SK-N-SH (cell line): ENCODE data around the gene GREM2. TPM values are rescaled to one million over a fixed set of nuclear protein-coding genes. Genes with fewer than 3 reads are reported as not detected.

Experiments used
- CTCF ChIA-PET: fragments of 300-600, 350-600 bp; formaldehyde crosslinking; extraction: SDS; loops from one replicate; lab custom pipeline; 2021; lab: Yijun Ruan, JAX
- POLR2A ChIA-PET: fragments of 350-600 bp; sonication (Branson Sonifier 250); formaldehyde crosslinking; extraction: SDS; loops from one replicate; lab custom pipeline; 2020; ENCODE audit warnings: antibody characterized with exemption, inconsistent platforms; lab: Yijun Ruan, JAX
- DNase-seq: peaks from one replicate; pipeline ENCODE4 v3.0.0; 2012
- H2AFZ ChIP-seq: fragments of 200-600 bp; sonication (generic); 2 replicates; pipeline ENCODE4 v1.8.1; 2016; ENCODE audit warnings: antibody characterized with exemption, mild to moderate bottlenecking, low read depth
- H3F3A ChIP-seq: fragments of 200-600 bp; sonication (generic); replicated peaks from 2 replicates; pipeline ENCODE3; 2016; ENCODE audit warnings: antibody characterized with exemption, mild to moderate bottlenecking; ENCODE audit not compliant: insufficient read depth
- H3K27ac ChIP-seq, 2 experiments: fragments of 200-500 bp in 1 of 2; fragments of 200-600 bp in 1 of 2; sonication (Bioruptor generic) in 1 of 2; sonication (generic), shearing (Covaris generic) in 1 of 2; 2 replicates each; pipeline versions ENCODE4 v1.5.1 to v1.6.1; 2014 to 2016; ENCODE audit warnings: low read depth in 2 of 2, inconsistent platforms in 1 of 2, low read length in 1 of 2, mild to moderate bottlenecking in 1 of 2, mixed read lengths in 1 of 2
- H3K27me3 ChIP-seq: fragments of 200-600 bp; sonication (generic), shearing (Covaris generic); 2 replicates; pipeline ENCODE4 v1.6.1; 2016; ENCODE audit warnings: mixed run types; ENCODE audit not compliant: insufficient read depth
- H3K36me3 ChIP-seq, 2 experiments: fragments of 200-500 bp in 1 of 2; fragments of 200-600 bp in 1 of 2; sonication (Bioruptor generic) in 1 of 2; sonication (generic) in 1 of 2; replicated peaks in 1 of 2; 2 replicates each; pipeline versions ENCODE3 to v1.5.1; 2014 to 2016; ENCODE audit warnings: low read length in 1 of 2, mild to moderate bottlenecking in 1 of 2; ENCODE audit not compliant: insufficient read depth in 2 of 2, control insufficient read depth in 1 of 2
- H3K4me1 ChIP-seq, 2 experiments: fragments of 200-500 bp in 1 of 2; fragments of 200-600 bp in 1 of 2; sonication (Bioruptor generic) in 1 of 2; sonication (generic), shearing (Covaris generic) in 1 of 2; 2 replicates each; pipeline versions ENCODE4 v1.5.1 to v1.6.1; 2014 to 2016; ENCODE audit warnings: low read depth in 1 of 2, low read length in 1 of 2, mixed run types in 1 of 2; ENCODE audit not compliant: insufficient read depth in 2 of 2, control insufficient read depth in 1 of 2
- H3K4me2 ChIP-seq: fragments of 200-600 bp; sonication (generic), shearing (Covaris generic); 2 replicates; pipeline ENCODE4 v1.6.1; 2017; ENCODE audit warnings: mixed run types
- H3K4me3 ChIP-seq, 2 experiments: fragments of 200-500 bp in 1 of 2; fragments of 200-600 bp in 1 of 2; sonication (Bioruptor generic) in 1 of 2; sonication (generic), shearing (Covaris generic) in 1 of 2; 2 replicates each; pipeline versions ENCODE4 v1.5.1 to v1.8.1; 2014 to 2016; ENCODE audit warnings: low read depth in 2 of 2, inconsistent platforms in 1 of 2, low read length in 1 of 2, mild to moderate bottlenecking in 1 of 2, mixed read lengths in 1 of 2, moderate library complexity in 1 of 2
- H3K79me2 ChIP-seq: fragments of 200-600 bp; sonication (generic); 2 replicates; pipeline ENCODE4 v1.8.1; 2017; ENCODE audit warnings: mild to moderate bottlenecking; ENCODE audit not compliant: insufficient read depth
- H3K9ac ChIP-seq: fragments of 200-600 bp; sonication (generic); 2 replicates; pipeline ENCODE4 v1.6.1; 2017; ENCODE audit warnings: mixed run types
- H3K9me2 ChIP-seq: fragments of 200-600 bp; sonication (generic); 2 replicates; pipeline ENCODE4 v1.6.1; 2017; ENCODE audit warnings: mixed run types
- H3K9me3 ChIP-seq: fragments of 200-600 bp; sonication (generic); 2 replicates; pipeline ENCODE4 v1.6.1; 2017; ENCODE audit warnings: mixed run types, mild to moderate bottlenecking, moderate library complexity
- H4K20me1 ChIP-seq: fragments of 200-600 bp; sonication (generic); 2 replicates; pipeline ENCODE4 v1.6.1; 2017; ENCODE audit warnings: mild to moderate bottlenecking, mixed run types; ENCODE audit not compliant: insufficient read depth
- CHD2 ChIP-seq: fragments of 150-350 bp; IDR thresholded peaks from 2 replicates; pipeline ENCODE4 v1.6.1; 2018; ENCODE audit warnings: low read length; ENCODE audit not compliant: partially characterized antibody
- EP300 ChIP-seq, 2 experiments: IDR thresholded peaks; 2 replicates each; pipeline versions ENCODE4 v1.4.0 to v1.6.1; 2012; ENCODE audit warnings: borderline replicate concordance in 1 of 2, low read depth in 1 of 2, low read length in 1 of 2
- EZH2phosphoT487 ChIP-seq: fragments of 200-600 bp; sonication (generic); IDR thresholded peaks from 2 replicates; pipeline ENCODE4 v1.6.1; 2017; ENCODE audit warnings: low read depth, mixed run types, mild to moderate bottlenecking, antibody characterized with exemption, moderate library complexity, borderline replicate concordance
- FOSL2 ChIP-seq: IDR thresholded peaks from 2 replicates; pipeline ENCODE4 v1.4.0; 2012; ENCODE audit warnings: low read depth, mild to moderate bottlenecking, moderate library complexity, borderline replicate concordance
- GATA2 ChIP-seq: sonication (generic); formaldehyde crosslinking; IDR thresholded peaks from 2 replicates; pipeline ENCODE4 v1.5.0; 2020; ENCODE audit warnings: mild to moderate bottlenecking, missing genetic modification reagents
- JUND ChIP-seq: IDR thresholded peaks from 2 replicates; pipeline ENCODE4 v1.4.0; 2012
- RAD21 ChIP-seq: IDR thresholded peaks from 2 replicates; pipeline ENCODE4 v1.6.1; 2012; ENCODE audit warnings: mild to moderate bottlenecking, low read length
- RFX5 ChIP-seq: IDR thresholded peaks from 2 replicates; pipeline ENCODE4 v1.6.1; 2012; ENCODE audit warnings: mild to moderate bottlenecking, improper control_type of control experiment, low read length
- SIN3A ChIP-seq: IDR thresholded peaks from 2 replicates; pipeline ENCODE4 v1.6.1; 2012; ENCODE audit warnings: low read depth, mild to moderate bottlenecking, low read length, moderate library complexity, borderline replicate concordance
- SMC3 ChIP-seq: IDR thresholded peaks from 2 replicates; pipeline ENCODE4 v1.6.1; 2012; ENCODE audit warnings: low read depth, low read length, improper control_type of control experiment
- TAF1 ChIP-seq: IDR thresholded peaks from 2 replicates; pipeline ENCODE4 v1.6.1; 2012; ENCODE audit warnings: low read depth, mild to moderate bottlenecking, low read length, moderate library complexity, borderline replicate concordance
- TCF12 ChIP-seq: IDR thresholded peaks from 2 replicates; pipeline ENCODE4 v1.4.0; 2012
- USF2 ChIP-seq: fragments of 150-350 bp; IDR thresholded peaks from 2 replicates; pipeline ENCODE4 v1.6.1; 2017; ENCODE audit warnings: antibody characterized with exemption, low read length, low read depth, borderline replicate concordance
- YY1 ChIP-seq: IDR thresholded peaks from 2 replicates; pipeline ENCODE4 v1.4.0; 2012; ENCODE audit warnings: low read depth, mild to moderate bottlenecking
- WGBS: methylation state at CpG from one replicate; pipeline ENCODE4 v1.1.6; 2017; ENCODE audit warnings: low lambda C conversion rate; 5-methylcytosine and 5-hydroxymethylcytosine counted together
- polyA plus RNA-seq, 3 experiments: library from polyadenylated mRNA; depleted of rRNA; stranded (reverse); fragments of >200 nt; gene quantifications; 2 replicates each; pipeline ENCODE4 v1.2.3, GENCODE V29; 2012
- TF ChIP-seq, protein P1 (sequence below): IDR thresholded peaks from 2 replicates; pipeline ENCODE4 v1.4.0; 2012; ENCODE audit warnings: low read depth
- TF ChIP-seq, protein P2 (sequence below): IDR thresholded peaks from 2 replicates; pipeline ENCODE4 v1.4.0; 2012; ENCODE audit warnings: low read depth, borderline replicate concordance
- TF ChIP-seq, protein P3 (sequence below): IDR thresholded peaks from 2 replicates; pipeline ENCODE4; 2012

GREM2 gene
- polyA plus RNA-seq, 1 of the 3 experiments (the other 2 are of a cell fraction) = 0.94 TPM

DNA sequence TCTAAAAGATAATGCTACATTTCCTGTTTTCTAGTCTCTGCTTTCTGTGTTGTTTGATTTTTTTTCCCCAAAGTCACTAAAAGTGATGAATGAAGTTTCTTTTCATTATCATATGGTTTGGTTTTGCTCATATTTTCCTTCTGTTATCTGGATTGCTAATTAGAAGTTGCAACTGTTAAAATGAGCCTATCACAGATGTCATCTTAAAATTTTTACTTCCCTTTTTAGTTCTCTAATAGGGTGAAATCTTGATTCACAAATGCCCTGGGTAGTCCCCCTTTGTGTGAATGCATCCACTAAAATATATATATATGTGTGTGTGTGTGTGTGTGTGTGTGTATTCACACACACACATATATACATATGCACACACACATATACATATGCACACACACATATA is 144.1 kb downstream of the GREM2 start:
- Histone ChIP-seq H3K27ac (no peak overlapping the region), H3K36me3 (peaks cover 0 to 3% of the 10 kb centered on the region in 2 experiments), H4K20me1 (no peaks in the 10 kb centered on the region), H3K9ac (no peak overlapping the region), H3K27me3 (no peaks in the 10 kb centered on the region), H3K9me2 (no peaks in the 10 kb centered on the region), H3K9me3 (no peaks in the 10 kb centered on the region), H3K4me3 (no peak overlapping the region), H3F3A (peaks cover 8% of the 10 kb centered on the region), H3K4me1 (peaks cover 12 to 28% of the 10 kb centered on the region in 2 experiments; a peak in 2 of 4 replicates), H2AFZ (no peak overlapping the region), H3K4me2 (no peak overlapping the region), H3K79me2 (peaks cover 11% of the 10 kb centered on the region; the same call in 1 of the 2 replicates)
- DNase-seq = no peak
- ChIA-PET POLR2A (no interaction called here), CTCF (no interaction called here)
- TF ChIP-seq GATA2 (0 out of 2 replicates have a peak, but pooled peaks have one; percentile 10), FOSL2 (no peak), JUND (no peak)
- TF ChIP-seq, protein P1, sequence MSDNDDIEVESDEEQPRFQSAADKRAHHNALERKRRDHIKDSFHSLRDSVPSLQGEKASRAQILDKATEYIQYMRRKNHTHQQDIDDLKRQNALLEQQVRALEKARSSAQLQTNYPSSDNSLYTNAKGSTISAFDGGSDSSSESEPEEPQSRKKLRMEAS = no peak
- TF ChIP-seq, protein P2, sequence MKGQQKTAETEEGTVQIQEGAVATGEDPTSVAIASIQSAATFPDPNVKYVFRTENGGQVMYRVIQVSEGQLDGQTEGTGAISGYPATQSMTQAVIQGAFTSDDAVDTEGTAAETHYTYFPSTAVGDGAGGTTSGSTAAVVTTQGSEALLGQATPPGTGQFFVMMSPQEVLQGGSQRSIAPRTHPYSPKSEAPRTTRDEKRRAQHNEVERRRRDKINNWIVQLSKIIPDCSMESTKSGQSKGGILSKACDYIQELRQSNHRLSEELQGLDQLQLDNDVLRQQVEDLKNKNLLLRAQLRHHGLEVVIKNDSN = no peak
- TF ChIP-seq, all 33 proteins: peak for 1

GRCh38 chr1:240466509-240466908 is 145.4 kb downstream of the GREM2 start:
- WGBS = 86% methylated on average over 4 of the region's 4 CpGs
- CTCF ChIA-PET = interaction anchor here (0.6 to 2.5 kb wide), 4 partner anchors 9 to 428 kb away, joined by 3 to 8 read pairs (median 6); no protein-coding TSS in a partner anchor

More at GRCh38 chr1:240466509-240466908, 145.4 kb downstream of the GREM2 start:
- H3K9me3 ChIP-seq = no peaks in the 10 kb centered on the region
- H3K27me3 ChIP-seq = no peaks in the 10 kb centered on the region
- DNase-seq = no peak
- no peak for TF ChIP-seq TAF1
- TF ChIP-seq, protein P2 = no peak
- TF ChIP-seq SIN3A = no peak
- no peak for TF ChIP-seq YY1
- TF ChIP-seq FOSL2 = no peak
- TF ChIP-seq EZH2phosphoT487 = no peak
- no peak for TF ChIP-seq TCF12
- no peak for TF ChIP-seq RFX5
- no peak for TF ChIP-seq EP300 (IDR thresholded peaks at IDR 0.05; ENCODE audit: borderline replicate concordance in 1 of 2, low read depth in 1 of 2, low read length in 1 of 2)
- TF ChIP-seq, protein P3, sequence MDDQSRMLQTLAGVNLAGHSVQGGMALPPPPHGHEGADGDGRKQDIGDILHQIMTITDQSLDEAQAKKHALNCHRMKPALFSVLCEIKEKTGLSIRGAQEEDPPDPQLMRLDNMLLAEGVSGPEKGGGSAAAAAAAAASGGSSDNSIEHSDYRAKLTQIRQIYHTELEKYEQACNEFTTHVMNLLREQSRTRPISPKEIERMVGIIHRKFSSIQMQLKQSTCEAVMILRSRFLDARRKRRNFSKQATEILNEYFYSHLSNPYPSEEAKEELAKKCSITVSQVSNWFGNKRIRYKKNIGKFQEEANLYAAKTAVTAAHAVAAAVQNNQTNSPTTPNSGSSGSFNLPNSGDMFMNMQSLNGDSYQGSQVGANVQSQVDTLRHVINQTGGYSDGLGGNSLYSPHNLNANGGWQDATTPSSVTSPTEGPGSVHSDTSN = no peak
- no peak for TF ChIP-seq GATA2
- TF ChIP-seq USF2 = no peak
- TF ChIP-seq RAD21 = no peak
- TF ChIP-seq SMC3 = no peak
- TF ChIP-seq CHD2 = no peak
- H3K9me2 ChIP-seq = no peaks in the 10 kb centered on the region
- no peak overlapping the region for H3K9ac ChIP-seq
- H3K36me3 ChIP-seq = peaks cover 0 to 9% of the 10 kb centered on the region in 2 experiments
- no peak overlapping the region for H3K4me2 ChIP-seq
- POLR2A ChIA-PET = no interaction called here
- peaks cover 12% of the 10 kb centered on the region; the same call in 1 of the 2 replicates for H3K79me2 ChIP-seq
- H3K4me1 ChIP-seq = peaks cover 12 to 29% of the 10 kb centered on the region in 2 experiments; a peak in 2 of 4 replicates
- no peak overlapping the region for H3K4me3 ChIP-seq
- H2AFZ ChIP-seq = no peak overlapping the region
- no peaks in the 10 kb centered on the region for H4K20me1 ChIP-seq
- peak overlapping the region; percentile 20 to 95; a peak in 3 of 4 replicates for H3K27ac ChIP-seq
- peaks cover 9% of the 10 kb centered on the region for H3F3A ChIP-seq
